Measurements from ENCODE around the gene BRMS1L.

DNA sequence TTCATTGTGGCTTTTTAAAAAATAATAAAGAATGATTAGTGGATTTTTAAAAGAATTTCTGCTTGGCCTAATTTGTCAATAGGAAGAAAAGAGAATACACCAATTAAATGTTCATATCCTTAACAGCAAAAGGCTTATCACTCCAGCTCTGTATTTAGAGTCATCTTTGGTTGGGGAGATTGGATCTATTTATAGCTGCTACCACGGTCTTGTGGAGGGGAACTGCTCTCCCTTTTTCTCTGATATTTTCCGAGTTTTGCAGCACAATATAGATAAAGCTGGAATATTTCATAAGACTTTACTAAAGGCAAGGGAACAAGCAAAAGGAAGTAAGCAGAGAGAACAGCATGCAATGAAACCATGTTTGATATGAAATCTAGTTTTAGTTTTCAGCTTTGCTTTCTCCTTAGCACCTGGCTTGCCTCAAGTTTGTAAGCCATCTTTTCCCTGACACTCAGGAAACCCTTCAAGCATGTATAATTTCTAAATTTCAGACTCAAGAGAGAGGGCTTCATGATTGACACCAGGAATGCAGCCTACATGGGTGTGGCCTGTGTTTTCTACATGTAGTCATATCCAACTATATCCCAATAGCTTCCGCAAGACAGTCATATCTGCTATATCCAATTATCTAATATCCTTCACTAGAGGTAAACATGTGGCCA, 35.2 kb downstream of the BRMS1L start:
- TF ChIP-seq, protein P1, sequence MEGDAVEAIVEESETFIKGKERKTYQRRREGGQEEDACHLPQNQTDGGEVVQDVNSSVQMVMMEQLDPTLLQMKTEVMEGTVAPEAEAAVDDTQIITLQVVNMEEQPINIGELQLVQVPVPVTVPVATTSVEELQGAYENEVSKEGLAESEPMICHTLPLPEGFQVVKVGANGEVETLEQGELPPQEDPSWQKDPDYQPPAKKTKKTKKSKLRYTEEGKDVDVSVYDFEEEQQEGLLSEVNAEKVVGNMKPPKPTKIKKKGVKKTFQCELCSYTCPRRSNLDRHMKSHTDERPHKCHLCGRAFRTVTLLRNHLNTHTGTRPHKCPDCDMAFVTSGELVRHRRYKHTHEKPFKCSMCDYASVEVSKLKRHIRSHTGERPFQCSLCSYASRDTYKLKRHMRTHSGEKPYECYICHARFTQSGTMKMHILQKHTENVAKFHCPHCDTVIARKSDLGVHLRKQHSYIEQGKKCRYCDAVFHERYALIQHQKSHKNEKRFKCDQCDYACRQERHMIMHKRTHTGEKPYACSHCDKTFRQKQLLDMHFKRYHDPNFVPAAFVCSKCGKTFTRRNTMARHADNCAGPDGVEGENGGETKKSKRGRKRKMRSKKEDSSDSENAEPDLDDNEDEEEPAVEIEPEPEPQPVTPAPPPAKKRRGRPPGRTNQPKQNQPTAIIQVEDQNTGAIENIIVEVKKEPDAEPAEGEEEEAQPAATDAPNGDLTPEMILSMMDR (IDR thresholded peaks at IDR 0.05), result no peak
- no peak for TF ChIP-seq NRF1 (IDR thresholded peaks at IDR 0.05; ENCODE audit: low read depth, low read length)
- TF ChIP-seq ELF1 (IDR thresholded peaks at IDR 0.05), result no peak
- TF ChIP-seq, protein P2, sequence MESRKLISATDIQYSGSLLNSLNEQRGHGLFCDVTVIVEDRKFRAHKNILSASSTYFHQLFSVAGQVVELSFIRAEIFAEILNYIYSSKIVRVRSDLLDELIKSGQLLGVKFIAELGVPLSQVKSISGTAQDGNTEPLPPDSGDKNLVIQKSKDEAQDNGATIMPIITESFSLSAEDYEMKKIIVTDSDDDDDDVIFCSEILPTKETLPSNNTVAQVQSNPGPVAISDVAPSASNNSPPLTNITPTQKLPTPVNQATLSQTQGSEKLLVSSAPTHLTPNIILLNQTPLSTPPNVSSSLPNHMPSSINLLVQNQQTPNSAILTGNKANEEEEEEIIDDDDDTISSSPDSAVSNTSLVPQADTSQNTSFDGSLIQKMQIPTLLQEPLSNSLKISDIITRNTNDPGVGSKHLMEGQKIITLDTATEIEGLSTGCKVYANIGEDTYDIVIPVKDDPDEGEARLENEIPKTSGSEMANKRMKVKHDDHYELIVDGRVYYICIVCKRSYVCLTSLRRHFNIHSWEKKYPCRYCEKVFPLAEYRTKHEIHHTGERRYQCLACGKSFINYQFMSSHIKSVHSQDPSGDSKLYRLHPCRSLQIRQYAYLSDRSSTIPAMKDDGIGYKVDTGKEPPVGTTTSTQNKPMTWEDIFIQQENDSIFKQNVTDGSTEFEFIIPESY (IDR thresholded peaks at IDR 0.05; ENCODE audit: borderline replicate concordance, low read depth), result no peak
- no peak for TF ChIP-seq SMC3 (IDR thresholded peaks at IDR 0.05; ENCODE audit: low read depth, low read length)
- no peak for TF ChIP-seq FOSL2 (IDR thresholded peaks at IDR 0.05; ENCODE audit: borderline replicate concordance, low read depth)
- TF ChIP-seq SIN3A (IDR thresholded peaks at IDR 0.05; ENCODE audit: borderline replicate concordance, low read depth, low read length), result no peak

All from SK-N-SH (cell line).